Activated CD8-positive, alpha-beta memory T cell treated with anti-CD3 and anti-CD28 coated beads, Interleukin-2, amount 50 U/mL, for 48 hours (primary cell): Measurements from ENCODE around the gene SARS2.
"Not testable (repeated sequence)": the region's sequence is repeated elsewhere in the genome, so short reads cannot be mapped to it uniquely, and the experiment has no call there.

ENCODE experiments used
- DNase-seq: peaks from one replicate; pipeline ENCODE4 v3.0.0-alpha.2; 2020

The SARS2 gene

DNA sequence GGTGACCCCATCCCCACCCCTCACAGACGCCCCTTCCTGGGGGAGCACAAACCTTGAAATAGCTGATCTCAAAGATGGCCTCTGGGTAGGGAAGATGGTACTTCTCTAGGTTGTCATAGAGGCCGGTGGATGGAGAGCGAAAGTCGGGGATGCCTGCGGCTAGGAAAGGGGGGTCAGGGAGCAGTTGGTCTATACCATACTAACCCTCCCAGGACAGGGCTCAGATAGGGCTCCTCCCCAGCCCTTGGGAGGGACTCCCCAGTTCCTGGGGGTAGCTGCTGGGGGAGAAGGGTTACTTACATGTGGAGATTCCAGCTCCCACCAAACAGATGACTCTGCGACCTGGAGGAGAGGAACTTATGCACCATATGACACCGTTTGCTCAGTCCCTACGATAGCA is 40.8 kb downstream of the SARS2 start:
- no peak for DNase-seq

DNA sequence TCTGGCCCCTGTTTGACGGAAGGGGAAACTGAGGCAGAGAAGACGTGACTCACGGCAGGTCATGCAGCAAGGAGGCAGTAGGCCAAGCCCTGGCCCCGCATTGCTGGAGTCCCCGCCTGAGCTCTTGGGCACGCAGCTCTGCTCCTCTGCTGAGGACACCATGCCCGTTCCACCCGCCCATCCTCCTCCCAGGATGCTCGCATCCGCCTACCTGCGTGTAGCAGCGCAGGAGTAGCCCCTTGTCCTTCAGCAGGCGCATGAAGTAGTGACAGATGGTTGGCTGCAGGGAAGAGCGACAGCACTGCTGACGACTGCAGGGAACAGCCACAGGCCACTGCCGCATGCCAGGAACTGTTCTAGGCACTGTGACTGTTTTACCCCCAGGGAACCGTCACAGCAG is 41.7 kb downstream of the SARS2 start:
- no peak for DNase-seq

DNA sequence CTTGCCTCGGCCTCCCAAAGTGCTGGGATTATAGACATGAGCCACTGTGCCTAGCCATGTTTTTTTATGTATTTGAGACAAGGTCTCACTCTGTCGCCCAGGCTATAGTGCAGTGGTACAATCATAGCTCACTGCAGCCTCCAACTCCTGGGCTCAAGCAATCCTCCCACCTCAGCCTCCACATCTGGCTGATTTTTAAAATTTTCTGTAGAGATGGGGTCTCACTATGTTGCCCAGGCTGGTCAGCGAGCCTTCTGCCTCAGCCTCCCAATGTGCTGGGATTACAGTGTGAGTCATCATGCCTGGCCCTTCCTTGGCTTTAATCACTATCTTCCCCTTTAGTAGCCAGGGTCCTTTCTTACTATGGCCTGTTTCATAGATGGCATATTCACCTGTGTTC is 45.9 kb downstream of the SARS2 start:
- DNase-seq, result not testable (repeated sequence)

DNA sequence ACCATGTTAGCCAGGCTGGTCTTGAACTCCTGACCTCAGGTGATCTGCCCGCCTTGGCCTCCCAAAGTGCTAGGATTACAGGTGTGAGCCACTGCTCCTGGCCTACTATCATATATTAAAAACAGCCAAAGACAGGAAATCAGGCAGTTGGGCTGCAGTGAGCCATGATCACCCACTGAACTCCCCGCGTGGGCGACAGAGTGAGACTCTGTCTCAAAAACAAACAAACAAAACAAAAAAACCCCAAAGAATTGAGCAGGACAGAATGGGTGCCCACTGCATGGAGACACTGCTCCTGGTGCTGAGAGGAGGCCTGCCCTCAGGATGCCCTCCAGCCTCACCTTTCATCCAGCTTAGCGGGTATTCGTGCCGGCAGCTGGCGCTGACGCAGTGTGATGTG is 47.3 kb downstream of the SARS2 start:
- DNase-seq, result no peak

DNA sequence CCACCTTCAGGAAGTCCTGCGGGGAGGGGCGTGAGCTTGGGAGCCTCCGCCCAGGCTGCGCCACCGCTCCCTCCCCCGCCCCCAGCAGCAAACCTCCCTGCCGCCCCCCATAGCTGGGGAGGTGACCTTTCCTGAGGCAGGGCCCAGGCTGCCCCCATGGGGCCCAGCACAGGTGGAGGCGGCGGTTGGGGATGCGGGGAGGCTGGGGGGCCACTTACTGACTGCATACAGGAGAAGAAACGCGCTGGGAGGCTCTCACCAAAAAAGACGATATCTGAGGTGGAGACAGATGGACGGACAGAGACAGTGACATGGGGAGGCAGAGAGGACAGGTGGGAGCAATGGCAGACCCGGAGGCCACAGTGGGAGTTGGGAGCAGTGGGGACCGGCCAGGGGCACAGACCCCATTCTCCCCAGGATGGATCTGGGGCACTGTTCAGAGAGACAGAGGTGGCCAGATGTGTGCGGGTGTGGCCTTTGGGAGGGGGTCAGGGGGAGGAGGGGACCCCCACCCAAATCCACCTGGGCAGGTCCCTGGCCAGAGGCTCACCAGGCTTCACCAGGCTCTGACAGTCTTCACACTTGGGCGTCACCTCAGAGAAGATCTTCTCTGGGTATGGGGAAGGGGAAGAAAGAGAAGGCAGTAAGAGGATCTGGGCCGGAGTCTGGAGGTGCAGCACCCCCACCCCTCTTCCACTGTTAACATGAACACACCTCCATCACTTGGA is 49.5 kb downstream of the SARS2 start:
- DNase-seq, result no peak

DNA sequence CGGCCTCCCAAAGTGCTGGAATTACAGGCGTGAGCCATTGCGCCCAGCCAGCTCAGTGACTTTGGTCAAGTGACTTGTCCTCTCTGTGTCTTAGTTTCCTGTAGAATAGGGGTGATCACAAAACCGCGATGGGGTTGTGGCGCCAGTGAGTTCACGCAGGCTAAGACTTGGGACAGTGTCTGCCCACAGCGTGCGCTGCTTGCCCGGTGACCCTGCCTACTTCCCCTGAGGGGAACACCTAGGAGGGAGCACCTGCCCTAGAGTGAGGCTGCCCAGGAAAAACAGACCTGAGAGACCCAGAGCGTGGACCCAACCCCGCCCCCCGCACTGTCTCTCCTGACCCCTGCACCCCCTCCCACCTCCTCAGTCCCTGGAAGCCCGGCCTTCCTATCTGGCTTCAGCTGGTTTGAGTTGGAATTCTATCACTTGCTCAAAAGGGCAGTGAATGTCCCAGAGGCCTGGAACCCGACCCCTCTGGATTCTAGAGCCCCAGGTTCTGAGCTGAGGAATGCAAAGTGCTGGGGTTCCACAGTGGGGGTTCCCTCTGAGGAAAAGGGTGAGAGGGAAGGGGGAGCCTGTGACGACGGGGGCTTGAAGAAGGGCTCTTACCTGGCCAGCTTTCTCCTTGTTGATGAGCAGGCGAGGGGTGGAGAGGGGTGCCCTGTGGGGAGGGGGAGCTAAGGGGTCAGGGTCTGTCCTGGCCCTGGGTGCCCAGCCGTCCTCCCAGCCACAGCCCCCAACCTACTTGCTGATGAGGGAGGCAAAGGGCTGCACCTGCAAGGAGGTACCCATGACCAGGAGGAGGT is 50.3 kb downstream of the SARS2 start:
- DNase-seq, result no peak

DNA sequence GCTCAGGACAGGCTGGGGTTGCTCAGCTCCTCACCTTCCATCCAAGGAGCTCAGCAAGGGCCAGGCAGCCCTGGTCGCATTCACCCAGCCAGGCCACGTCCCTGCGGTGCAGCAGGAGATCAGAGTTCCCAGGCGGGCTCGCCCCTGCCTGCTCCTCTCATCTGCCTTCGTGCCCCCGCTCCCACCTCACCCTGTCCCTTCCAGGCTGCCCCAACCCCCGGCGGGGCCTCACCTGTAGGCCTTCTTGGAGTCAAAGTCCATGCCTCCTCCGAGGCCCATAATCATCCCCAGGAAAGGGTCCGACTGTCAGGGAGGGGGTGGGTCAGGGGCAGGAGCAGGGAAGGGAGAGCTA is 51.2 kb downstream of the SARS2 start:
- DNase-seq, result no peak

DNA sequence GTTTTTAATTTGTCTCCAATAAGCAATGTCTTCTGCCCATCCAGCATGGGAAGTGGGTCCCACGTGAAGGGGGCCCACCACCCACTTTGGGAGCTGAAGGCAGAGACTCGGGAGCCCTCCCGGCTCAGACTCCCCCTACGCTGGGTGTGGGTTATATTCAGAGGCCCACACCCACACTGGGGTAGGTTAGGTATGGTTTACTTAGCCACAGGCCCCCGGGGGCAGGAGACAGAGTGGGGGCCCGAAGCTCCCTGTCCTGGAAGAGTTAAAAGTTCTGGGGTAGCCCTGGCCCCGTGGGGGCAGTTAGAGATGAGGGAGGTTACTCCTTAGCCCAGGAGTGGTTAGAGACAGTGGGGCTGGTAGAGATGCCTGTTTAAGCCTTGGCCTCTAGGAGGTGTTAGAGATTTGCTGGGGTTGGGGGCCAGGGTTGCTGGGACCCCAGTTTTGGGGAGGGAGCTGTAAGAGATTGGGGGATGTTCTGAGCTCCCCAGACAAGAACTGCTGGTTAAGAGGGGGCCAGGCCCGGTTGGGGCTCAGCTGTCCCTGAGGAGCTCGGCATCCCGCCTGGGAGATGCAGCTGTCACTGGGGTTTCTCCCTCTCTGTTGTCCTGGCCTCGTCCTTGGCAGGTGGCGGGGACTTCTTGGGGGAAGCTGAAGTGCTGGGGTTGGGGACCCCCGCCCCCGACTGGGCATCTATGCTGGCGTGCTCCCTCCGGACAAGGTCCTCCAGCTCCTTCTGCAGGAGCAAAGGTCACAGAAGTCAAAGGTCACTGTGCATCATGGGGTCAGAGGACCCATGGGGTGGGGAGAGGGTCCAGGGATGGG is 51.8 kb downstream of the SARS2 start:
- peak; percentile 62 for DNase-seq

DNA sequence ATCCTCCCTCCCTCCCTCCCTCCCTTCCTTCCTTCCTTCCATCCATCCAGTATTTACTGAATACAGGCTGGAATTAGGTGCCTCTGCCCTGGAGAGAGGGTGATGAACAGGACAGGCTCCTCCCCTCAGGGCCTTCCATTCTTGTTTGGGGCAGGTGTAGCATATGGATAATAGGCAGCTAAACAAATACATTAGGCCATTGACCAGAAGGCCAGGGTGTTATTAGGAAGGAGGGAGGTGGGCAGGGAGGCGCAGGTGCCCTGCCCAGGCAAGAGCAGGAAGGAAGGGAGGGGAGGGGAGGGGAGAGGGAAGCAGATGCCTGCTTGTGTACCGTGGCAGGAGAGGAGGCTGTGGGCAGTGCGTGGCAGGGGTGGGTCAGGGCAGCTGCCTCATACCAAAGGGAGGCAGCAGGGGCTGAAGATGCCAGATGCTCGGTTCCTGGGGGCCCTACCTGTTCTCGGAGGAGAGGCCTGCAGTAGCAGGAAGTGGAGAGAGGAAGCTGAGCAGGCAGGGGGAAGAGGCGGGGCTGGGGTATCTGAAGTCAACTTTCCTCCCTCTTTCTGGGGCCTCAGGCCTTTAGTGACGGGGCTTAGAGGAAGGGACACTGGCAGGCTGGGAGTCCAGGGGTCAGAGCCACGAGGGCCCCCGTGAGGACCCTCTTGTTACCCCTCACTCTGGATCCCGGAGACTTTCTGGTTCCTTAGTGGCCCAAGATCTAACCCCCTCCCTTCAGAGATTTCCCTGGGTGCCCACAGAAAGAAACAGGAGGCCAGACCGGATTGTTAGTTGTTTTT is 52.6 kb downstream of the SARS2 start, which contains the start of gene RINL:
TSS of gene RINL (minus strand) at position 495 of the 794 bp plus-strand sequence. CDS start 1,533 bp downstream, outside the sequence.
- peak; percentile 80 for DNase-seq

DNA sequence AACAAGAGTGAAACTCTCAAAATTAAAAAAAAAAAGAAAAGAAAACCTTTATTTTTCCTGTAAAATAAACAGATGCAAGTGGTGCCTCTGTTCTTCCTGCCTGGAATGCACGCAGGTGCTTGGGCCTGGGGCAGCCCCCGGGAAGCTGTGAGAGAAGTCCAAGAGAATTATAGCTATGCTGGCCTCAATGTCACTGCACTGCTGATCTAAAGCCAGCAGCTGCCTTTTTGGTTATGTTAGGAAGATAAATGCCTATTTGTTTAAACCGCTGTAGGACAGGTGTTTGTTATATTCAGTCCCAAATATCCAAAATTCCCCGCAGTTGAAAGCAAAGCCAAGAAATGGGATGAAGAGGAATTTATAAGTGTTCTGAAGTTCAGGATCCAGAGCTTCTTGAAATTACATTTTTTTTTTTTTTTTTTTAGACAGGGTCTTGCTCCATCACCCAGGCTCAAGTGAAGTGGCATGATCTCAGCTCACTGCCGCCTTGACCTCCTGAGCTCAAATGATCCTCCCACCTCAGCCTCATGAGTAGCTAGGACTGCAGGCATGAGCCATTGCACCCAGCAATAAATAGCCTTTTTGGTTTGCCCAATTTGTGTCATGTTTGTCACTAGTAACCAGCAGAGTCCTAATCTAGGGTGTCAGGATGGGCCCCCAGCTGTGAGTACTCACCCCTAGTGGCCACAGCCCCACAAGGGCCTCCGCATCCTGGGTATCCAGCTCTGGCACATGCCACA is 54.7 kb downstream of the SARS2 start:
- no peak for DNase-seq

DNA sequence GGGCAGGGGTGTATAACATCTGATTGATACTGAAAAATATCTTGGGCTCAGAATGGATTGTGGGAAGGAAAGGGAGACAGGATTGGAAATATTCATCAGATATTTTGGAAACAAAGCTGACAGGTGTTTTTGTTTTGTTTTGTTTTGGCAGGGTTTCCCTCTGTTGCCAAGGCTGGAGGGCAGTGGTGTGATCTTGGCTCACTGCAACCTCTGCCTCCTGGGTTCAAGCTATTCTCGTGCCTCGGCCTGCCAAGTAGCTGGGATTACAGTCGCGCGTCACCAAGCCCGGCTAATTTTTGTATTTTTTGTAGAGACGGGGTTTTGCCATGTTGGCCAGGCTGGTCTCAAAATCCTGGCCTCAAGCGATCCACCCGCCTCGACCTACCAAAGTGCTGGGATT is 57.2 kb downstream of the SARS2 start:
- DNase-seq, result not testable (repeated sequence)

DNA sequence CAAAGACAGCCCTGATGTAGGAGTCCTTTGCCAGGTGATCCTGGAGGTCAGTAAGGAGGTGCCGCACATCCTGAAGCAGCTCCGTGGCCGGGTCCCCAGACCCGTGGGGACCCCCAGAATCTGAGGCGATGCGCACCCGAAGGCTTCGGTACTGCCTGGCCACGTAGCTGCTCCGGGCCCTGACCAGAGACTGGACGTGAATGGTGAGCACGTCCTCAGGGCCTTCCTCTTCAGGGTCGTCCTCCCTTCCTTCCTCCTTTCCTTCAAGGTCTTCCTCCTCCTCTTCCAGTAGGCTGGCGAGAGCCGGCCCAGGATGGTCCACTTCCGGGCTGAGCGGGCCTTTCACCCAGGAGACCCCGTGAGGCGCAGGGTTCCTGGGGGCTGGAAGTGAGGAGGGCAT is 60.0 kb downstream of the SARS2 start:
- DNase-seq, result no peak

DNA sequence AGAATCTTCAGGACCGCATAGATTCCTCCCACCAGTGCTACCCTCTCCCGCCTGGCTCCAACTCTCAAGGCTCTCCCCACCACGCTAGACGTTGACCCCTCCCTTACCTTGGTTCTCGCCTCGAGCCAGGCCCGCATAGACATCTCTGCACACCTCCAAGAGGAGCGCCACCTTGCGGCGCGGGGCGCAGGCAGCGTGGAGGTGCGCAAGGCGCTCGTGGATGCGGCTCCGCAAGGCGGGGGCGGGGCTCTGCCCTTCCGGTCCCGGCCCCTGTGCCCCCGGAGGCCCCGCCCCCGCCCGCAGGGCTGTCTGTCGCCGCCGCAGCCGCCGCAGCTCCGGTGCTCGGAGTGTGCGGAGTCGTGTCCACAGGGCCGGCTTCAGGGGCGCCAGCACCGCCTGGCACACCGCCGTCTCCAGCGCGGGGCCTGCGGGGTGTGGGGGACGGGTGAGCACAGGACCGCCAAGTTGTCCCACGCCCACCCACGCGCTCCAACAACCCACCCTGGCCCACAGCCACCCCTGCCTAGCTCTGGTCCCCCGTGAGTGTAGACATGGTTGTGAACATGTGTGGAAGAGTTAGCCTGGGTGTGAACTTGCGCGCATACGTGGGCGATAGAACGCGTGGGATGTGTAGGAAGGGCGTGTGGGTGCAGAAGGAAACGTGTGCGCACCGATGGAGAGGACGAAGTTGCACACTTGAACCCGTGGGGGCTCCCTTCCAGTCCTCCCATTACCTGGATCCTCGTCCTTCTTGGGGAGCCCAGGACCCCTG is 60.5 kb downstream of the SARS2 start:
- peak; percentile 97 for DNase-seq

DNA sequence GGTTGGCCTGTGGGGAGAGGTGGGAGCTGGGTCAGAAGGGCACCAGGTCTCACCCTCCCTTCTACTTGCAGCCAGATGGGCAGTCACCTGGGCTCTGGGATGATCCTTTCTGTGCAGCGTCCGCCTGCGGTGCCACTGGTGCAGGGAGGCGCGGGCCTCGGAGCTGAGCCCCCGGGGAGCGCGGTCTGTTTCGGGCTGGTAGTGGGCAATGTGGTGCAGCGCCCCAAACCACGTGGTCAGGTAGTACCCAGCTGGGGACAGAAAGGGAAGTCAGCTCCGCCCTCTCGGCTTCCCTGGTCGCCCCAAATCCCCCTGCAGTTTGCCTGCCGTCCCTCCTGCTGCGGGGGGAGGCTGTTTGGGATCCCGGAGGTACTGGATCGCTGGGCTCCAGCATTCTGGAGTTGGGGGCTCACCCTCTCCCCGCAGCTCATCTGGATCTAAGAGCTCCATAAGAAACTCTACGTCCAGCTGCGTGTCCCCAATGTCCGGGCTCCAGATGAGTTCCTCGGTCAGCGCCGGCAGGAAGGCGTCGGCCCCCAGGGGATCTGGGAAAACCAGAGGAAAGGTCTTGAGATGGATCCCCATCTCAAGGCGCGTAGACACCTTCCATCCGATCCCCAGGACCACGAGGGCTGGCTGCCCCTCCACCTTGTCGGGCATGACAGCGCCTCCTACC is 61.3 kb downstream of the SARS2 start:
- peak; percentile 76 for DNase-seq

DNA sequence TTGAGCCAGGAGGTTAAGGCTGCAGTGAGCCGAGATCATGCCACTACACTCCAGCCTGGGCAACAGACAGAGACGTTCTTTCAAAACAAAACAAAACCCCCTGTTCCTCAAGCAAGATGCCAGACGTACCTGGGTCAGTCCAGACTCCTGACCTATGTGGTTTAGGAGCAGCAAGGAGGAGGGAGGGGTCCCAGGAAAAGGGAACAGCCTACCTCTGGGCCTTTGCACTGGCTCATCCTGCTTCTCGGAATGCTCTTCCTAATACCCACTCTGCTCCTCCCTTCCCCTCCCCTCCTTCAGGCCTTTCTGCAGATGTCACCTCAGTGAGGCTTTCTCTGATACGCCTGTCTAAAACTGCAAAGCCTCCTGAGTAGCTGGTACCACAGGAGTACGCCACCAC is 62.0 kb downstream of the SARS2 start:
- DNase-seq, result no peak

DNA sequence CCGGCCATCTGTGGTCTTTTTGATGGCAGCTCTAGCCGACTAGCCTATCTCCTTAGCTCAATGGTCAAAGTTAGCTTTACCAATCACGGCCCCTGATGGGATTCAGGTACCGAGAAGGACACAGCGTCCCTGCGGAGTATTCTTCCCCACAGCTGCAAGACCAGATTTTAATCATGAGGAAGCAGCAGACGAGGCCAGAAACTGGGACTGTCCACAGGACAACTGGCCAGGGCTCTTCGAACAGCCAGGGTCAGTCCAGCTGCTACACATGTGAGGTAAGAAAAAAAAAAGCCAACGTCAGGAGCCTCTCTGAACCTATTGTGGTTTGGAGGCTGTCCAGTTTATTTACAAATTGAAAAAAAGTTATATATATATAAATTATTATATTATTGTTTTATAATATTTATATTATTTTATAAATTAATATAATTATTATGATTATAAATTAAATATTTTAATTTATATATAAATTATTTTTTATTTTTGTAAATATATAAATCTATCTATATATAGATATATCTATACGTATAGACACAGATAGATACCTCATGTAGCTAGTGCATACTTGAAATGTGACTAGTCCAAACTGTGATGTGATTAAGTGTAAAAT is 63.3 kb downstream of the SARS2 start:
- no peak for DNase-seq
